Stimulated activated CD4-positive, alpha-beta T cell treated with anti-CD3 and anti-CD28 coated beads, Interleukin-2, amount 100 ng/mL, for 4 hours (primary cell): ENCODE measurements around the gene PDE7B.

Experiments used
- DNase-seq: peaks from one replicate; pipeline ENCODE4 v3.0.0-alpha.2; 2020; ENCODE audit warnings: low read depth

Gene PDE7B

GRCh38 chr6:136244061-136244616, 392.6 kb downstream of the PDE7B start:
- DNase-seq: no peak
